ENCODE measurements around the gene UTP20. TPM values are rescaled to one million over a fixed set of nuclear protein-coding genes. Genes with fewer than 3 reads are reported as not detected.

UTP20 gene
- 4.3 and 8.0 TPM in 2 replicates for polyA plus RNA-seq

DNA sequence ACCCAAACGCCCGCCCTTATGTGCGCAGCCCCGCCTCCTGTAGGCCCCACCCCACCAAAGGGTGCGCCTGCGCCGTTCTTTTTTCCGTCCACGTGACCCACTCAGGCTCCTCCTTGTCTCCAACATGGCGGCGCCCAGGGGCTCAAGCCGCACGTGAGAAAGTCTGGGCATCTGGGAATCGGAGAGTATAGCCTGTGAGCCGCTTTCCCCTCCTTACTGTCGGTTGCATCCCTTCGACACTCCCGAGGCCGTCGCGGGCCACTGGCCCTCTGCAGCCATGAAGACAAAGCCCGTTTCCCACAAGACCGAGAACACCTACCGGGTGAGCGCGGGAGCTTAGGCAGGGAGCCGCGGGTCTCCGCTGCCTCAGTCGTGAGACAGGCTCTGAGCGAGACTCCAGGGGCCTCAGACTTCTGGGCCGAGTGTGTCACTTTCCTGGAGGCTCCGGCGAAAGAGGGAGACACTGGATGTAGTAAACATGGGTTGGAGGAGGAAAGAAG is at the start of gene UTP20:
Gene UTP20 (plus strand): TSS at position 100 of the 500 bp plus-strand sequence. CDS start 178 bp downstream, at position 278.

DNA sequence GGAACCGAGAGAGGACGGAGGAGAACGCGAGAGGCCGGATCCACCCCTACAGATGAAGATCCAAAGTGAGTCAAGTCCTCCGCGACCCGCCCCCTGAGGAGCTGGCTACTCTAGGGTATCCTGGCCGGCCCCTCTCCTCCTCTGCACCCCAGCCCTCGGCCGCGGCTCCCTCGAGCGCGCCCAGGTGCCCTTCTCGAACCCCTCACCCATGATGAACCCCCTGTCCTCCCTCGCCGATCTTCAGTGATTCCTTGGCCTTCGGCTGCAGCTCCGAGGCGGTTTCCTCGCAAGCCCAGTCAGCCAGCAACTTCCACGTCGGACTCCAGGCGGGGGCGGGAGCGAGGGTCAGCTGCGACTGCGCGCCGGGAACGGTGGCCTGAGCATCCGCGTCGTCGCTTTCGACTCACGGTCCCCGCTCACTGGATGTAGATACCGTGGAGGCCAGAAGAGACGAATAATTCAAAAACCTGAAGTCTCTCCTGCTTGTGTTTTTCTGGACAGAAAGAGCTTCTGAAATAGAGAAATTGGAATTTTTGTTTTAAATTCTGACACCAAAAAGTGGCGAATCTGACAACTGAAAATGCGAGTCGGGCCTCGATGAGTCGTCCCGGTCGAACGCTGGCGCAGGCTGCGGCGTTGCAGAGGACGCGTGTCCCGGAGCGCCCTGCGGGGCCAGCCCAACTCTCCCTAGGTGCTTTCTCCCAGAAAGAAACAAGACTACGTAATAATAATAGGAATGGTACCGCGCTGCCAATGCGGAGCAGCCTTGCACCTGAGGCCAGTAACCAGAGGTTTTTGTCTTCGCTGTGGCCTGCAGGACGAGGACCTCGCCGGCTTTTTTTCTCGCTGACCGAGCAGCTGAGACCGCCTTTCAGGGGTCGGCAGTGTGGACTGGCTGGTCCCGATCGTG is 127.8 kb downstream of the UTP20 start, which contains the start of gene ARL1:
Gene ARL1 (minus strand): TSS at position 337 of the 910 bp plus-strand sequence. CDS start 127 bp downstream, at position 210.

Other genes with a start within 250 kb of the UTP20 start
- 0.16 TPM in 1 of 2 replicates, not detected in the other for gene SLC5A8, start 69.9 kb upstream of the UTP20 start, polyA plus RNA-seq
- 114 and 126 TPM in 2 replicates for gene ARL1, start 127.7 kb downstream of the UTP20 start, polyA plus RNA-seq
- not detected in 2 replicates for gene SPIC, start 195.2 kb downstream of the UTP20 start, polyA plus RNA-seq

Measured in Purkinje cell (primary cell).